ENCODE data around the gene GLRX3. TPM values are rescaled to one million over a fixed set of nuclear protein-coding genes. Genes with fewer than 3 reads are reported as not detected.

Gene GLRX3
- total and polyA plus RNA-seq, 7 donors, result 40.5 to 93.1 (median 53.5) TPM

- intact Hi-C loops (cut with DNase I), result no loop called here
- DNase-seq, result no peak
- Histone ChIP-seq H3K4me1 (peaks cover 0 to 8% (median 3%) of the 10 kb centered on the region in 4 donors), H3K4me3 (no peak overlapping the region), H3K27me3 (no peaks in the 10 kb centered on the region), H3K27ac (no peak overlapping the region), H3K36me3 (peaks cover 19 to 72% (median 33%) of the 10 kb centered on the region in 4 donors), H3K9me3 (no peaks in the 10 kb centered on the region)
- TF ChIP-seq EP300 (IDR thresholded peaks at IDR 0.05), result no peak
- TF ChIP-seq CTCF (IDR thresholded peaks at IDR 0.05), result no peak
- no peak for TF ChIP-seq POLR2AphosphoS5 (IDR thresholded peaks at IDR 0.05)
- TF ChIP-seq POLR2A (IDR thresholded peaks at IDR 0.05), result no peak
- 93 to 96% methylated on average over 5 of the region's 5 CpGs for WGBS, 2 donors
These were observed 45.7 kb downstream of the GLRX3 start for GRCh38 chr10:130181858-130182257.

- Histone ChIP-seq H3K36me3 (peaks cover 16 to 70% (median 27%) of the 10 kb centered on the region in 4 donors), H3K4me3 (no peak overlapping the region), H3K4me1 (peaks cover 0 to 9% (median 3%) of the 10 kb centered on the region in 4 donors), H3K27me3 (peaks cover 0 to 5% (median under 1%) of the 10 kb centered on the region in 3 donors), H3K27ac (no peak overlapping the region), H3K9me3 (no peaks in the 10 kb centered on the region)
- no peak for DNase-seq
- intact Hi-C loops (cut with DNase I), result loop anchor here (5.0 kb wide), 1 partner anchor 1692 kb away; no protein-coding TSS in a partner anchor
- WGBS, 2 donors, result 91 to 94% methylated on average over 11 of the region's 11 CpGs
- TF ChIP-seq CTCF (IDR thresholded peaks at IDR 0.05) (no peak), POLR2AphosphoS5 (IDR thresholded peaks at IDR 0.05) (no peak), EP300 (IDR thresholded peaks at IDR 0.05) (no peak), POLR2A (IDR thresholded peaks at IDR 0.05) (no peak)
These were observed 49.4 kb downstream of the GLRX3 start for GRCh38 chr10:130185591-130185990.

- 93 to 94% methylated on average over 28 of the region's 28 CpGs for WGBS, 2 donors
- H3K9me3 ChIP-seq, result no peaks in the 10 kb centered on the region
- peaks cover 0 to 12% (median 7%) of the 10 kb centered on the region in 4 donors for H3K4me1 ChIP-seq
- H3K36me3 ChIP-seq, result peaks cover 13 to 41% (median 18%) of the 10 kb centered on the region in 4 donors
- no peak overlapping the region for H3K27ac ChIP-seq
- DNase-seq, result no peak
- TF ChIP-seq POLR2A (IDR thresholded peaks at IDR 0.05), result no peak
- no peak for TF ChIP-seq CTCF (IDR thresholded peaks at IDR 0.05)
- no peak for TF ChIP-seq POLR2AphosphoS5 (IDR thresholded peaks at IDR 0.05)
- no peak for TF ChIP-seq EP300 (IDR thresholded peaks at IDR 0.05)
- intact Hi-C loops (cut with DNase I), result loop anchor here (5.0 kb wide), 1 partner anchor 1689 kb away; no protein-coding TSS in a partner anchor
- no peak overlapping the region for H3K4me3 ChIP-seq
- H3K27me3 ChIP-seq, result peaks cover 0 to 9% (median 4%) of the 10 kb centered on the region in 3 donors
These were observed 52.3 kb downstream of the GLRX3 start for GRCh38 chr10:130188195-130189175.

GRCh38 chr10:130189608-130190054 is 53.4 kb downstream of the GLRX3 start:
- TF ChIP-seq EP300 (IDR thresholded peaks at IDR 0.05) (no peak), POLR2A (IDR thresholded peaks at IDR 0.05) (no peak), POLR2AphosphoS5 (IDR thresholded peaks at IDR 0.05) (no peak), CTCF (IDR thresholded peaks at IDR 0.05) (no peak)
- peaks cover 0 to 9% (median 4%) of the 10 kb centered on the region in 3 donors for H3K27me3 ChIP-seq
- no peak for DNase-seq
- H3K27ac ChIP-seq, result no peak overlapping the region
- peaks cover 0 to 12% (median 7%) of the 10 kb centered on the region in 4 donors for H3K4me1 ChIP-seq
- H3K4me3 ChIP-seq, result no peak overlapping the region
- WGBS, 2 donors, result 79 to 88% methylated on average over 25 of the region's 25 CpGs
- no peaks in the 10 kb centered on the region for H3K9me3 ChIP-seq
- peaks cover 4 to 30% (median 9%) of the 10 kb centered on the region in 4 donors for H3K36me3 ChIP-seq
- intact Hi-C loops (cut with DNase I), result loop anchor here (5.0 to 10.0 kb wide), 2 partner anchors 1595 to 1688 kb away; no protein-coding TSS in a partner anchor

All from sigmoid colon (tissue), 7 donors.